ENCODE measurements around the gene HDAC5. TPM values are rescaled to one million over a fixed set of nuclear protein-coding genes. Genes with fewer than 3 reads are reported as not detected.

The HDAC5 gene
- total and polyA plus RNA-seq, 2 of the 8 experiments (the other 6 are each of a cell fraction or from before 2014, with no cell fraction given), result 48.5 to 54.4 TPM

- H3K4me1 ChIP-seq (replicated peaks in 1 of 4; ENCODE audit: control insufficient read depth in 3 of 4, insufficient read depth in 4 of 4, low read length in 3 of 4), result peaks cover 5 to 18% (median 13%) of the 10 kb centered on the region in 4 experiments
- H3K14ac ChIP-seq (ENCODE audit: insufficient read length), result no peak overlapping the region
- peaks cover 3% of the 10 kb centered on the region; the same call in 1 of the 2 replicates for H3K79me1 ChIP-seq (ENCODE audit: low read depth, low read length)
- H2BK15ac ChIP-seq (ENCODE audit: low read length), result no peak overlapping the region
- TF ChIP-seq CTCF (IDR thresholded peaks at IDR 0.05; ENCODE audit: control extremely low read depth in 1 of 3, insufficient read depth in 1 of 3, low read depth in 1 of 3, low read length in 3 of 3), result no peak
- no peak for TF ChIP-seq GABPA (IDR thresholded peaks at IDR 0.05; ENCODE audit: borderline replicate concordance, insufficient read depth, low read length)
- no peak for TF ChIP-seq ATF2 (IDR thresholded peaks at IDR 0.05; ENCODE audit: low read length)
- no peak for TF ChIP-seq ASH2L (IDR thresholded peaks at IDR 0.05; ENCODE audit: low read length)
- TF ChIP-seq ATF3 (IDR thresholded peaks at IDR 0.05; ENCODE audit: insufficient read depth, low read depth, low read length), result no peak
- TF ChIP-seq POLR2AphosphoS5 (IDR thresholded peaks at IDR 0.05; ENCODE audit: low read depth, low read length), result no peak
- 0 out of 2 replicates have a peak overlapping the region, but pooled peaks have one; percentile 4 for H2AK5ac ChIP-seq (ENCODE audit: low read depth, low read length)
- H2AFZ ChIP-seq (ENCODE audit: low read length), result no peak overlapping the region
- H3K4ac ChIP-seq (replicated peaks; ENCODE audit: insufficient read length, low read depth, low read length), result no peak overlapping the region
- H4K20me1 ChIP-seq (replicated peaks in 1 of 2; ENCODE audit: control insufficient read depth in 1 of 2, insufficient read depth in 2 of 2, low read length in 2 of 2), result no peaks in the 10 kb centered on the region
- no peak for DNase-seq (ENCODE audit: low read depth in 1 of 2, low spot score in 2 of 2)
- peaks cover 0 to 3% of the 10 kb centered on the region in 2 experiments; a peak in 1 of 4 replicates for H3K79me2 ChIP-seq (ENCODE audit: control insufficient read depth in 1 of 2, insufficient read depth in 2 of 2, low read length in 2 of 2)
- FAIRE-seq, result no peak
- H4K5ac ChIP-seq (ENCODE audit: insufficient read length, low read depth, low read length), result no peak overlapping the region
- H3K23me2 ChIP-seq (ENCODE audit: low read depth, low read length), result peaks cover 6% of the 10 kb centered on the region
- H3K18ac ChIP-seq (ENCODE audit: extremely low read depth, low read length), result no peak overlapping the region
- H3K9ac ChIP-seq (replicated peaks in 1 of 4; ENCODE audit: extremely low read depth in 1 of 4, low read depth in 3 of 4, low read length in 3 of 4), result no peak overlapping the region
- CTCF ChIA-PET (ENCODE audit: partially characterized antibody), result interaction anchor here (0.7 to 34.4 kb wide), 4 partner anchors 8 to 23 kb away, joined by 3 to 638 read pairs (median 6); partner anchors contain the start of gene HDAC5
- H3K4me2 ChIP-seq (ENCODE audit: insufficient read depth in 1 of 2, low read depth in 2 of 2, low read length in 2 of 2), result no peak overlapping the region
- H3K9me3 ChIP-seq (ENCODE audit: insufficient read depth in 2 of 2, low read depth in 1 of 2, low read length in 1 of 2), result no peaks in the 10 kb centered on the region
- POLR2A ChIA-PET (ENCODE audit: partially characterized antibody), result interaction anchor here (1.0 to 1.4 kb wide), 5 partner anchors 8 to 32 kb away, joined by 3 to 5 read pairs (median 3); no protein-coding TSS in a partner anchor
- no peak overlapping the region for H4K8ac ChIP-seq (ENCODE audit: extremely low read depth, insufficient read depth, low read length)
- WGBS, 2 experiments (ENCODE audit: extremely low coverage in 1 of 2, insufficient coverage in 1 of 2, insufficient read length in 1 of 2, insufficient replicate concordance in 2 of 2, low coverage in 1 of 2, low lambda C conversion rate in 2 of 2, missing lambda C conversion rate in 1 of 2), result 89% methylated on average over 14 of the region's 14 CpGs; no CpG with 5 or more reads in 1 of the 2 experiments
- no peak overlapping the region for H2BK12ac ChIP-seq (ENCODE audit: low read depth, low read length)
- H4K91ac ChIP-seq (replicated peaks; ENCODE audit: insufficient read length, low read length), result no peak overlapping the region
- no peak overlapping the region for H3K23ac ChIP-seq (ENCODE audit: insufficient read length)
- no peaks in the 10 kb centered on the region for H3K27me3 ChIP-seq (replicated peaks in 1 of 4; ENCODE audit: control insufficient read depth in 3 of 4, extremely low read depth in 1 of 4, insufficient read depth in 3 of 4, low read length in 3 of 4)
- H2BK5ac ChIP-seq (ENCODE audit: low read depth, low read length), result no peak overlapping the region; the same call in 1 of the 2 replicates
- H3K56ac ChIP-seq (replicated peaks; ENCODE audit: insufficient read length, low read depth, low read length), result no peak overlapping the region
- H2BK20ac ChIP-seq (ENCODE audit: low read length), result no peak overlapping the region
- no peak overlapping the region for H3K27ac ChIP-seq (ENCODE audit: low read depth, low read length)
- peaks cover 4 to 17% (median 13%) of the 10 kb centered on the region in 4 experiments; a peak in 6 of 8 replicates for H3K36me3 ChIP-seq (ENCODE audit: control insufficient read depth in 2 of 4, insufficient read depth in 4 of 4, low read length in 3 of 4)
- no peak overlapping the region for H3K4me3 ChIP-seq (ENCODE audit: extremely low read depth in 1 of 4, insufficient read depth in 2 of 4, low read depth in 3 of 4, low read length in 4 of 4)
- no peak overlapping the region for H2BK120ac ChIP-seq (replicated peaks; ENCODE audit: low read depth, low read length)
Measured at GRCh38 chr17:44091200-44091997, 32.0 kb downstream of the HDAC5 start.

Data from H1 (cell line).